ENCODE data around the gene SETD4.

The SETD4 gene

GRCh38 chr21:36048357-36048756 lies 12.0 kb downstream of the SETD4 start:
- TF ChIP-seq CTCF (IDR thresholded peaks at IDR 0.05; ENCODE audit: low read length): no peak
- no peak for TF ChIP-seq EZH2phosphoT487 (IDR thresholded peaks at IDR 0.05; ENCODE audit: low read length)
- no peak for TF ChIP-seq EZH2 (optimal IDR thresholded peaks at IDR 0.05; ENCODE audit: low read depth, low read length)
- no peaks in the 10 kb centered on the region for H3K27me3 ChIP-seq (replicated peaks; ENCODE audit: insufficient read depth, low read length)
- H3K9ac ChIP-seq (ENCODE audit: low read length): no peak overlapping the region
- H2AFZ ChIP-seq (ENCODE audit: low read length): no peak overlapping the region
- H3K27ac ChIP-seq (ENCODE audit: low read length): no peak overlapping the region
- peaks cover 6% of the 10 kb centered on the region; the same call in 1 of the 2 replicates for H3K36me3 ChIP-seq (replicated peaks; ENCODE audit: insufficient read depth, low read length)
- no peaks in the 10 kb centered on the region for H3K9me2 ChIP-seq (replicated peaks; ENCODE audit: insufficient read depth, low read length)
- no peaks in the 10 kb centered on the region for H3F3A ChIP-seq (ENCODE audit: insufficient read depth, low read length)
- no peaks in the 10 kb centered on the region for H3K4me1 ChIP-seq (ENCODE audit: low read length)
- H3K9me3 ChIP-seq (replicated peaks; ENCODE audit: insufficient read depth, low read length): no peaks in the 10 kb centered on the region
- no peak overlapping the region for H3K4me3 ChIP-seq (ENCODE audit: low read length)
- H3K79me2 ChIP-seq (ENCODE audit: low read length): no peaks in the 10 kb centered on the region
- no peak for DNase-seq
- no peaks in the 10 kb centered on the region for H4K20me1 ChIP-seq (ENCODE audit: insufficient read depth, low read length)
- no peak overlapping the region for H3K4me2 ChIP-seq (ENCODE audit: low read depth, low read length)

- H3K9me2 ChIP-seq (replicated peaks; ENCODE audit: insufficient read depth, low read length): no peaks in the 10 kb centered on the region
- TF ChIP-seq EZH2 (optimal IDR thresholded peaks at IDR 0.05; ENCODE audit: low read depth, low read length): no peak
- no peak for TF ChIP-seq CTCF (IDR thresholded peaks at IDR 0.05; ENCODE audit: low read length)
- TF ChIP-seq EZH2phosphoT487 (IDR thresholded peaks at IDR 0.05; ENCODE audit: low read length): no peak
Measured at GRCh38 chr21:36047139-36047538, 13.2 kb downstream of the SETD4 start.

GRCh38 chr21:36045993-36046392 lies 14.3 kb downstream of the SETD4 start:
- peaks cover 6% of the 10 kb centered on the region; the same call in 1 of the 2 replicates for H3K36me3 ChIP-seq (replicated peaks; ENCODE audit: insufficient read depth, low read length)
- TF ChIP-seq EZH2phosphoT487 (IDR thresholded peaks at IDR 0.05; ENCODE audit: low read length) (no peak), CTCF (IDR thresholded peaks at IDR 0.05; ENCODE audit: low read length) (no peak), EZH2 (optimal IDR thresholded peaks at IDR 0.05; ENCODE audit: low read depth, low read length) (no peak)
- H3K4me3 ChIP-seq (ENCODE audit: low read length): no peak overlapping the region

More at GRCh38 chr21:36047139-36047538, 13.2 kb downstream of the SETD4 start:
- no peak overlapping the region for H3K27ac ChIP-seq (ENCODE audit: low read length)
- H3K36me3 ChIP-seq (replicated peaks; ENCODE audit: insufficient read depth, low read length): peaks cover 6% of the 10 kb centered on the region; the same call in 1 of the 2 replicates
- H3F3A ChIP-seq (ENCODE audit: insufficient read depth, low read length): no peaks in the 10 kb centered on the region
- H4K20me1 ChIP-seq (ENCODE audit: insufficient read depth, low read length): no peaks in the 10 kb centered on the region
- no peaks in the 10 kb centered on the region for H3K4me1 ChIP-seq (ENCODE audit: low read length)
- H3K27me3 ChIP-seq (replicated peaks; ENCODE audit: insufficient read depth, low read length): no peaks in the 10 kb centered on the region
- DNase-seq: no peak
- H3K9me3 ChIP-seq (replicated peaks; ENCODE audit: insufficient read depth, low read length): no peaks in the 10 kb centered on the region
- no peak overlapping the region for H3K4me3 ChIP-seq (ENCODE audit: low read length)
- H2AFZ ChIP-seq (ENCODE audit: low read length): no peak overlapping the region
- H3K4me2 ChIP-seq (ENCODE audit: low read depth, low read length): no peak overlapping the region
- H3K9ac ChIP-seq (ENCODE audit: low read length): no peak overlapping the region
- H3K79me2 ChIP-seq (ENCODE audit: low read length): no peaks in the 10 kb centered on the region

More at GRCh38 chr21:36045993-36046392, 14.3 kb downstream of the SETD4 start:
- H2AFZ ChIP-seq (ENCODE audit: low read length): no peak overlapping the region
- no peaks in the 10 kb centered on the region for H3K79me2 ChIP-seq (ENCODE audit: low read length)
- H3K9me2 ChIP-seq (replicated peaks; ENCODE audit: insufficient read depth, low read length): no peaks in the 10 kb centered on the region
- DNase-seq: no peak
- H3F3A ChIP-seq (ENCODE audit: insufficient read depth, low read length): no peaks in the 10 kb centered on the region
- no peaks in the 10 kb centered on the region for H3K4me1 ChIP-seq (ENCODE audit: low read length)
- H3K27me3 ChIP-seq (replicated peaks; ENCODE audit: insufficient read depth, low read length): no peaks in the 10 kb centered on the region
- H3K9me3 ChIP-seq (replicated peaks; ENCODE audit: insufficient read depth, low read length): no peaks in the 10 kb centered on the region
- no peak overlapping the region for H3K9ac ChIP-seq (ENCODE audit: low read length)
- no peak overlapping the region for H3K27ac ChIP-seq (ENCODE audit: low read length)
- H3K4me2 ChIP-seq (ENCODE audit: low read depth, low read length): no peak overlapping the region
- H4K20me1 ChIP-seq (ENCODE audit: insufficient read depth, low read length): no peaks in the 10 kb centered on the region
